H1 (cell line): ENCODE results near the gene JMJD8. TPM values are rescaled to one million over a fixed set of nuclear protein-coding genes. Genes with fewer than 3 reads are reported as not detected.

Experiments used
- CTCF ChIA-PET: fragments of 300-600 bp; sonication (Branson Sonifier 250); formaldehyde crosslinking; loops from one replicate; lab custom pipeline; 2021; ENCODE audit not compliant: partially characterized antibody; lab: Charles Lee
- POLR2A ChIA-PET: fragments of 300-600 bp; sonication (Branson Sonifier 250); formaldehyde crosslinking; loops from one replicate; lab custom pipeline; 2021; ENCODE audit warnings: inconsistent platforms; ENCODE audit not compliant: partially characterized antibody; lab: Charles Lee
- DNase-seq, 2 experiments: peaks; one replicate each; pipeline versions ENCODE4 v3.0.0 to v3.0.0-alpha.2; 2010 to 2022; ENCODE audit warnings: low spot score in 2 of 2, low read depth in 1 of 2, mixed read lengths in 1 of 2
- FAIRE-seq: peaks from 2 replicates; lab custom pipeline; 2011; peaks lifted over from hg19 to GRCh38; lab: Jason Lieb, UNC
- H2AFZ ChIP-seq: 2 replicates; pipeline ENCODE4 v1.8.1; 2012; ENCODE audit warnings: low read length, inconsistent platforms
- H2AK5ac ChIP-seq: 2 replicates; pipeline ENCODE4 v1.6.1; 2013; ENCODE audit warnings: low read depth, low read length
- H2BK120ac ChIP-seq: replicated peaks from 2 replicates; pipeline ENCODE3; 2013; ENCODE audit warnings: low read depth, low read length, inconsistent platforms
- H2BK12ac ChIP-seq: 2 replicates; pipeline ENCODE4 v1.6.1; 2013; ENCODE audit warnings: low read depth, low read length
- H2BK15ac ChIP-seq: 2 replicates; pipeline ENCODE4 v1.6.1; 2013; ENCODE audit warnings: low read length
- H2BK20ac ChIP-seq: 2 replicates; pipeline ENCODE4 v1.6.1; 2013; ENCODE audit warnings: low read length
- H2BK5ac ChIP-seq: 2 replicates; pipeline ENCODE4 v1.6.1; 2013; ENCODE audit warnings: low read depth, low read length
- H3K14ac ChIP-seq: 2 replicates; pipeline ENCODE4 v1.6.1; 2013; ENCODE audit warnings: inconsistent platforms; ENCODE audit not compliant: insufficient read length
- H3K18ac ChIP-seq: 2 replicates; pipeline ENCODE4 v1.6.1; 2013; ENCODE audit warnings: low read length; ENCODE audit errors: extremely low read depth
- H3K23ac ChIP-seq: 2 replicates; pipeline ENCODE4 v1.6.1; 2013; ENCODE audit warnings: inconsistent platforms; ENCODE audit not compliant: insufficient read length
- H3K23me2 ChIP-seq: 2 replicates; pipeline ENCODE4 v1.6.1; 2013; ENCODE audit warnings: low read depth, low read length
- H3K27ac ChIP-seq: 2 replicates; pipeline ENCODE4 v1.6.1; 2011; ENCODE audit warnings: low read depth, low read length, inconsistent platforms
- H3K27me3 ChIP-seq, 4 experiments: replicated peaks in 1 of 4; 1 replicate in 1 of 4; 2 replicates in 3 of 4; pipeline versions ENCODE4 v1.6.1 to v1.8.1; 2011 to 2013; ENCODE audit warnings: low read length in 3 of 4, mild to moderate bottlenecking in 3 of 4, inconsistent platforms in 2 of 4, mixed read lengths in 2 of 4, moderate library complexity in 1 of 4; ENCODE audit not compliant: control insufficient read depth in 3 of 4, insufficient read depth in 3 of 4; ENCODE audit errors: extremely low read depth in 1 of 4
- H3K36me3 ChIP-seq, 4 experiments: 2 replicates each; pipeline versions ENCODE4 v1.6.1 to v1.8.1; 2011 to 2013; ENCODE audit warnings: mild to moderate bottlenecking in 4 of 4, low read length in 3 of 4, moderate library complexity in 2 of 4, control low read depth in 1 of 4, inconsistent platforms in 1 of 4; ENCODE audit not compliant: insufficient read depth in 4 of 4, control insufficient read depth in 2 of 4
- H3K4ac ChIP-seq: replicated peaks from 2 replicates; pipeline ENCODE3; 2013; ENCODE audit warnings: low read length, low read depth, mixed read lengths, inconsistent platforms; ENCODE audit not compliant: insufficient read length
- H3K4me1 ChIP-seq, 4 experiments: replicated peaks in 1 of 4; 1 replicate in 1 of 4; 2 replicates in 3 of 4; pipeline versions ENCODE4 v1.6.1 to v1.8.1; 2011 to 2013; ENCODE audit warnings: low read length in 3 of 4, inconsistent platforms in 2 of 4, mixed read lengths in 1 of 4; ENCODE audit not compliant: insufficient read depth in 4 of 4, control insufficient read depth in 3 of 4
- H3K4me2 ChIP-seq, 2 experiments: 2 replicates each; pipeline versions ENCODE4 v1.6.1 to v1.8.1; 2011 to 2013; ENCODE audit warnings: low read depth in 2 of 2, low read length in 2 of 2, control low read depth in 1 of 2, inconsistent platforms in 1 of 2, mild to moderate bottlenecking in 1 of 2; ENCODE audit not compliant: insufficient read depth in 1 of 2
- H3K4me3 ChIP-seq, 4 experiments: fragments of 200-600, 300-600 bp in 1 of 4; sonication (generic), shearing (Covaris generic), sonication (Bioruptor Twin) in 1 of 4; 2 replicates each; pipeline versions ENCODE4 v1.5.1 to v1.8.1; 2011 to 2016; ENCODE audit warnings: low read length in 4 of 4, low read depth in 3 of 4, control low read depth in 2 of 4, inconsistent platforms in 2 of 4, mild to moderate bottlenecking in 2 of 4, mixed read lengths in 1 of 4, moderate library complexity in 1 of 4; ENCODE audit not compliant: insufficient read depth in 2 of 4; ENCODE audit errors: extremely low read depth in 1 of 4
- H3K56ac ChIP-seq: replicated peaks from 2 replicates; pipeline ENCODE3; 2013; ENCODE audit warnings: low read depth, mild to moderate bottlenecking, mixed read lengths, low read length, inconsistent platforms; ENCODE audit not compliant: insufficient read length
- H3K79me1 ChIP-seq: 2 replicates; pipeline ENCODE4 v1.6.1; 2013; ENCODE audit warnings: low read depth, low read length, control low read depth
- H3K79me2 ChIP-seq, 2 experiments: 2 replicates each; pipeline versions ENCODE4 v1.6.1 to v1.8.1; 2012 to 2013; ENCODE audit warnings: low read length in 2 of 2, mild to moderate bottlenecking in 2 of 2, inconsistent platforms in 1 of 2; ENCODE audit not compliant: insufficient read depth in 2 of 2, control insufficient read depth in 1 of 2
- H3K9ac ChIP-seq, 4 experiments: replicated peaks in 1 of 4; 1 replicate in 1 of 4; 2 replicates in 3 of 4; pipeline versions ENCODE4 v1.6.1 to v1.8.1; 2011 to 2013; ENCODE audit warnings: low read depth in 3 of 4, low read length in 3 of 4, control low read depth in 2 of 4, mild to moderate bottlenecking in 2 of 4, moderate library complexity in 2 of 4, inconsistent platforms in 1 of 4; ENCODE audit errors: extremely low read depth in 1 of 4
- H3K9me3 ChIP-seq, 2 experiments: 2 replicates each; pipeline versions ENCODE4 v1.6.1 to v1.8.1; 2012 to 2013; ENCODE audit warnings: mild to moderate bottlenecking in 2 of 2, moderate library complexity in 2 of 2, control low read depth in 1 of 2, inconsistent platforms in 1 of 2, low read depth in 1 of 2, low read length in 1 of 2, mixed read lengths in 1 of 2; ENCODE audit not compliant: insufficient read depth in 2 of 2
- H4K20me1 ChIP-seq, 2 experiments: replicated peaks in 1 of 2; 2 replicates each; pipeline versions ENCODE3 to v1.8.1; 2011 to 2013; ENCODE audit warnings: inconsistent platforms in 2 of 2, low read length in 2 of 2, mild to moderate bottlenecking in 1 of 2; ENCODE audit not compliant: insufficient read depth in 2 of 2, control insufficient read depth in 1 of 2
- H4K5ac ChIP-seq: 2 replicates; pipeline ENCODE4 v1.6.1; 2013; ENCODE audit warnings: low read length, low read depth, mixed read lengths, inconsistent platforms; ENCODE audit not compliant: insufficient read length
- H4K8ac ChIP-seq: 2 replicates; pipeline ENCODE4 v1.8.0; 2013; ENCODE audit warnings: mild to moderate bottlenecking, moderate library complexity, low read length, inconsistent platforms; ENCODE audit not compliant: insufficient read depth; ENCODE audit errors: extremely low read depth
- H4K91ac ChIP-seq: replicated peaks from 2 replicates; pipeline ENCODE3; 2013; ENCODE audit warnings: low read length, mixed read lengths, inconsistent platforms; ENCODE audit not compliant: insufficient read length
- BACH1 ChIP-seq: IDR thresholded peaks from 2 replicates; pipeline ENCODE4 v1.6.1; 2012; ENCODE audit warnings: low read length, improper control_type of control experiment
- HDAC2 ChIP-seq, 2 experiments: fragments of 300-600 bp in 1 of 2; sonication (generic) in 1 of 2; IDR thresholded peaks; 2 replicates each; pipeline ENCODE4 v1.6.1; 2011 to 2012; ENCODE audit warnings: low read depth in 2 of 2, low read length in 2 of 2, mild to moderate bottlenecking in 2 of 2, moderate library complexity in 2 of 2, borderline replicate concordance in 1 of 2, inconsistent platforms in 1 of 2
- JUN ChIP-seq: IDR thresholded peaks from 2 replicates; pipeline ENCODE4 v1.6.1; 2011; ENCODE audit warnings: low read depth, mild to moderate bottlenecking, improper control_type of control experiment, low read length
- KDM4A ChIP-seq: IDR thresholded peaks from one replicate; pipeline ENCODE4 v1.7.1; 2012; ENCODE audit warnings: low read depth, mild to moderate bottlenecking, moderate library complexity, low read length, inconsistent platforms; ENCODE audit not compliant: severe bottlenecking
- MAX ChIP-seq: IDR thresholded peaks from 2 replicates; pipeline ENCODE4 v1.6.1; 2012; ENCODE audit warnings: inconsistent platforms
- PHF8 ChIP-seq: fragments of 200-600 bp; sonication (generic); conservative IDR thresholded peaks from 2 replicates; pipeline ENCODE4 v1.7.1; 2012; ENCODE audit warnings: low read depth, mild to moderate bottlenecking, inconsistent platforms, low read length, moderate library complexity
- POLR2A ChIP-seq, 2 experiments: IDR thresholded peaks; 1 replicate in 1 of 2; 2 replicates in 1 of 2; pipeline ENCODE4 v1.6.1; 2011; ENCODE audit warnings: low read depth in 2 of 2, low read length in 2 of 2, mild to moderate bottlenecking in 2 of 2; ENCODE audit errors: control extremely low read depth in 1 of 2
- RXRA ChIP-seq: IDR thresholded peaks from 2 replicates; pipeline ENCODE4 v1.6.1; 2011; ENCODE audit warnings: low read depth, mild to moderate bottlenecking, low read length, moderate library complexity; ENCODE audit not compliant: insufficient read depth
- ZNF274 ChIP-seq: IDR thresholded peaks from 2 replicates; pipeline ENCODE4 v1.7.0; 2012; ENCODE audit warnings: low read length, borderline replicate concordance; ENCODE audit errors: extremely low read depth
- WGBS, 2 experiments: shearing (Covaris generic) in 1 of 2; methylation state at CpG; one replicate each; pipeline versions ENCODE4 v1.1.6 to v1.1.7; 2013 to 2015; ENCODE audit warnings: low lambda C conversion rate in 2 of 2, mixed read lengths in 2 of 2, inconsistent platforms in 1 of 2, low coverage in 1 of 2, missing lambda C conversion rate in 1 of 2; ENCODE audit not compliant: insufficient replicate concordance in 2 of 2, insufficient coverage in 1 of 2, insufficient read length in 1 of 2; ENCODE audit errors: extremely low coverage in 1 of 2, missing lambda C conversion rate in 1 of 2; 5-methylcytosine and 5-hydroxymethylcytosine counted together
- polyA plus RNA-seq, 7 experiments: library from polyadenylated mRNA; depleted of rRNA in 3 of 7; stranded (reverse) in 5 of 7; unstranded in 2 of 7; fragments of >200 nt in 5 of 7; fragments of 200-250 nt in 2 of 7; gene quantifications; 1 replicate in 5 of 7; 2 replicates in 1 of 7; 4 replicates in 1 of 7; pipeline versions ENCODE4 v1.2.1 to v1.2.3, GENCODE V29; 2011 to 2013; ENCODE audit warnings: missing spikeins in 2 of 7, mixed read lengths in 2 of 7
- total RNA-seq: library from RNA; stranded (reverse); fragmentation: NEBNext Ultra II Directional; extraction: Animal tissue kit (Norgen Biotek cat#: 25700); gene quantifications from 2 replicates; pipeline ENCODE4 v1.2.1, GENCODE V29; 2021

JMJD8 gene
- total and polyA plus RNA-seq, 2 of the 8 experiments (the other 6 are each of a cell fraction or from before 2014, with no cell fraction given) = 46.4 to 87.4 TPM

GRCh38 chr16:727291-727977 is 43.3 kb upstream of the JMJD8 start:
- Histone ChIP-seq H4K5ac (no peak overlapping the region), H3K23me2 (peaks cover 19% of the 10 kb centered on the region; the same call in 1 of the 2 replicates), H2BK12ac (no peak overlapping the region; the same call in 1 of the 2 replicates), H3K14ac (no peak overlapping the region), H3K4me3 (peak overlapping the region; percentile 33 to 83 (median 46)), H3K23ac (no peak overlapping the region), H3K56ac (no peak overlapping the region), H3K4me2 (peak overlapping the region; percentile 93 to 99), H2AK5ac (0 out of 2 replicates have a peak overlapping the region, but pooled peaks have one; percentile 75), H4K8ac (peak overlapping the region; percentile 68; the same call in 1 of the 2 replicates), H3K36me3 (no peaks in the 10 kb centered on the region), H3K27ac (peak overlapping the region; percentile 3; the same call in 1 of the 2 replicates), H3K9ac (peak overlapping the region in 2 of 4 experiments; percentile 22 to 37; a peak in 3 of 7 replicates), H2BK15ac (no peak overlapping the region), H3K27me3 (peaks cover 0 to 16% (median 5%) of the 10 kb centered on the region in 4 experiments; a peak in 4 of 7 replicates), H4K20me1 (peaks cover under 1 to 14% of the 10 kb centered on the region in 2 experiments), H4K91ac (peak overlapping the region; percentile 93), H3K4ac (peak overlapping the region; percentile 99), H2BK20ac (0 out of 2 replicates have a peak overlapping the region, but pooled peaks have one; percentile 80), H3K9me3 (no peaks in the 10 kb centered on the region), H2AFZ (no peak overlapping the region), H3K4me1 (peaks cover 0 to 14% (median 8%) of the 10 kb centered on the region in 4 experiments; a peak in 5 of 7 replicates), H3K79me1 (no peaks in the 10 kb centered on the region), H3K18ac (peak overlapping the region; percentile 60), H2BK5ac (0 out of 2 replicates have a peak overlapping the region, but pooled peaks have one; percentile 24), H3K79me2 (no peaks in the 10 kb centered on the region), H2BK120ac (no peak overlapping the region)
- ChIA-PET POLR2A (interaction anchor here (0.8 to 23.0 kb wide), 10 partner anchors 11 to 76 kb away, joined by 3 to 353 read pairs (median 4); partner anchors contain the start of genes ANTKMT, CCDC78, CHTF18 and CIAO3), CTCF (interaction anchor here (32.4 to 35.8 kb wide), 3 partner anchors 9 to 57 kb away, joined by 424 to 977 read pairs (median 977); partner anchors contain the start of genes ANTKMT, CCDC78, CHTF18 and CIAO3)
- DNase-seq = no peak
- TF ChIP-seq BACH1 (peak; percentile 93), HDAC2 (IDR thresholded peaks at IDR 0.05; ENCODE audit: borderline replicate concordance in 1 of 2, low read depth in 2 of 2, low read length in 2 of 2) (peak; percentile 14 to 48; a peak in 1 of 4 replicates), MAX (peak; percentile 65), KDM4A (peak; percentile 54), POLR2A (IDR thresholded peaks at IDR 0.05; ENCODE audit: control extremely low read depth in 1 of 2, low read depth in 2 of 2, low read length in 2 of 2) (0 out of 3 replicates have a peak, but pooled peaks of 1 of the 2 experiments have one; percentile 8), RXRA (no peak), PHF8 (0 out of 2 replicates have a peak, but pooled peaks have one; percentile 19), ZNF274 (no peak), JUN (no peak)
- WGBS, 2 experiments = 2% methylated on average over 28 of the region's 61 CpGs; no CpG with 5 or more reads in 1 of the 2 experiments
- FAIRE-seq = no peak
